Left renal pelvis (tissue), 4 donors: ENCODE measurements around the gene SRXN1. TPM values are rescaled to one million over a fixed set of nuclear protein-coding genes. Genes with fewer than 3 reads are reported as not detected.

Source experiments
- DNase-seq, 4 donors: peaks; one replicate each; pipeline ENCODE4 v3.0.0-alpha.2; 2013; ENCODE audit warnings: low read depth in 4 of 4, low spot score in 3 of 4
- polyA plus RNA-seq, 4 donors: library from polyadenylated mRNA; unstranded; fragments of 120-200 nt; gene quantifications; one replicate each; pipeline ENCODE4 v1.2.1, GENCODE V29; 2013; ENCODE audit not compliant: insufficient read length in 4 of 4

The SRXN1 gene
- polyA plus RNA-seq, 4 donors, result 11.0 to 31.1 (median 12.6) TPM

- peak in 2 of 4 donors; percentile 58 to 69 for DNase-seq
Observed at GRCh38 chr20:675453-676314, 22.7 kb upstream of the SRXN1 start, which contains the start of gene SCRT2. SCRT2 (minus strand) TSS chr20:675802; CDS start chr20:675601, 201 bp downstream.

GRCh38 chr20:675033-675452 lies 22.0 kb upstream of the SRXN1 start:
- no peak for DNase-seq

GRCh38 chr20:673603-674001 lies 20.6 kb upstream of the SRXN1 start:
- no peak for DNase-seq

GRCh38 chr20:672963-673602 lies 20.1 kb upstream of the SRXN1 start:
- DNase-seq, result no peak

GRCh38 chr20:671252-672030 lies 18.4 kb upstream of the SRXN1 start:
- no peak for DNase-seq

- no peak for DNase-seq
Observed at GRCh38 chr20:669573-669972, 16.6 kb upstream of the SRXN1 start.

- no peak for DNase-seq
Observed at GRCh38 chr20:668638-669037, 15.6 kb upstream of the SRXN1 start.

GRCh38 chr20:668050-668449 lies 15.1 kb upstream of the SRXN1 start:
- DNase-seq, result no peak

- no peak for DNase-seq
Observed at GRCh38 chr20:667351-668034, 14.5 kb upstream of the SRXN1 start.

GRCh38 chr20:666877-667276 lies 13.9 kb upstream of the SRXN1 start:
- no peak for DNase-seq

GRCh38 chr20:665276-665675 lies 12.3 kb upstream of the SRXN1 start:
- DNase-seq, result no peak

- no peak for DNase-seq
Observed at GRCh38 chr20:664576-664975, 11.6 kb upstream of the SRXN1 start.

GRCh38 chr20:664151-664550 lies 11.2 kb upstream of the SRXN1 start:
- DNase-seq, result no peak

GRCh38 chr20:663315-664090 lies 10.5 kb upstream of the SRXN1 start:
- DNase-seq, result no peak

- no peak for DNase-seq
Observed at GRCh38 chr20:662277-663192, 9.5 kb upstream of the SRXN1 start.

GRCh38 chr20:661474-662270 lies 8.7 kb upstream of the SRXN1 start:
- DNase-seq, result no peak

- DNase-seq, result no peak
Observed at GRCh38 chr20:658731-659291, 5.8 kb upstream of the SRXN1 start.

- DNase-seq, result no peak
Observed at GRCh38 chr20:658202-658601, 5.2 kb upstream of the SRXN1 start.
